Liver (tissue), 9 donors: ENCODE measurements around the gene RALGAPB. TPM values are rescaled to one million over a fixed set of nuclear protein-coding genes. Genes with fewer than 3 reads are reported as not detected.

Source experiments
- DNase-seq: peaks from one replicate; pipeline ENCODE4 v3.0.0-alpha.2; 2017; ENCODE audit warnings: low spot score
- H3K27ac ChIP-seq, 2 donors: one replicate each; pipeline ENCODE4 v1.7.0; 2013; ENCODE audit warnings: inconsistent platforms in 2 of 2, low read length in 2 of 2, control low read depth in 1 of 2, low read depth in 1 of 2, mild to moderate bottlenecking in 1 of 2
- H3K27me3 ChIP-seq, 4 donors: one replicate each; pipeline versions ENCODE4 v1.6.1 to v1.7.0; 2013; ENCODE audit warnings: low read length in 3 of 4, inconsistent platforms in 1 of 4, mild to moderate bottlenecking in 1 of 4, moderate library complexity in 1 of 4; ENCODE audit not compliant: control insufficient read depth in 4 of 4, insufficient read depth in 4 of 4
- H3K36me3 ChIP-seq, 4 donors: one replicate each; pipeline versions ENCODE4 v1.6.1 to v1.7.0; 2013; ENCODE audit warnings: low read length in 3 of 4, mild to moderate bottlenecking in 3 of 4, low read depth in 1 of 4, moderate library complexity in 1 of 4; ENCODE audit not compliant: control insufficient read depth in 4 of 4, insufficient read depth in 3 of 4
- H3K4me1 ChIP-seq, 4 donors: one replicate each; pipeline versions ENCODE4 v1.6.1 to v1.7.0; 2013; ENCODE audit warnings: low read length in 3 of 4, mild to moderate bottlenecking in 3 of 4, moderate library complexity in 1 of 4; ENCODE audit not compliant: control insufficient read depth in 4 of 4, insufficient read depth in 4 of 4
- H3K4me3 ChIP-seq, 3 donors: one replicate each; pipeline versions ENCODE4 v1.6.1 to v1.7.0; 2013; ENCODE audit warnings: low read length in 3 of 3, control low read depth in 1 of 3, low read depth in 1 of 3, mild to moderate bottlenecking in 1 of 3
- H3K9ac ChIP-seq, 2 donors: one replicate each; pipeline ENCODE4 v1.7.0; 2013; ENCODE audit warnings: low read length in 2 of 2, mild to moderate bottlenecking in 2 of 2, moderate library complexity in 2 of 2, control low read depth in 1 of 2, low read depth in 1 of 2
- H3K9me3 ChIP-seq, 4 donors: one replicate each; pipeline versions ENCODE4 v1.6.1 to v1.7.0; 2013; ENCODE audit warnings: low read length in 3 of 4; ENCODE audit not compliant: control insufficient read depth in 4 of 4
- ATF3 ChIP-seq: IDR thresholded peaks from 2 replicates; pipeline ENCODE4 v1.6.1; 2016; ENCODE audit warnings: antibody characterized with exemption
- CTCF ChIP-seq: fragments of 150-350 bp; IDR thresholded peaks from 2 replicates; pipeline ENCODE4 v1.5.1; 2017; ENCODE audit warnings: improper control_type of control experiment, low read depth, low read length; ENCODE audit not compliant: missing input control
- EGR1 ChIP-seq, 2 donors: IDR thresholded peaks; 2 replicates each; pipeline ENCODE4 v1.6.1; 2016 to 2018; ENCODE audit warnings: antibody characterized with exemption in 2 of 2, low read depth in 2 of 2
- FOXA1 ChIP-seq: IDR thresholded peaks from 2 replicates; pipeline ENCODE4 v1.6.1; 2016; ENCODE audit warnings: antibody characterized with exemption
- FOXA2 ChIP-seq: IDR thresholded peaks from 2 replicates; pipeline ENCODE4 v1.6.1; 2016; ENCODE audit warnings: antibody characterized with exemption
- GABPA ChIP-seq, 2 donors: IDR thresholded peaks in 1 of 2; conservative IDR thresholded peaks in 1 of 2; 2 replicates each; pipeline ENCODE4 v1.6.1; 2016; ENCODE audit warnings: antibody characterized with exemption in 2 of 2, mild to moderate bottlenecking in 1 of 2, moderate library complexity in 1 of 2
- HNF4G ChIP-seq: IDR thresholded peaks from 2 replicates; pipeline ENCODE4 v1.6.1; 2016; ENCODE audit warnings: antibody characterized with exemption
- JUND ChIP-seq, 2 donors: IDR thresholded peaks; 2 replicates each; pipeline ENCODE4 v1.6.1; 2016; ENCODE audit warnings: antibody characterized with exemption in 2 of 2
- NR2F2 ChIP-seq: IDR thresholded peaks from 2 replicates; pipeline ENCODE4 v1.6.1; 2016; ENCODE audit warnings: antibody characterized with exemption
- RAD21 ChIP-seq, 2 donors: IDR thresholded peaks; 2 replicates each; pipeline ENCODE4 v1.6.1; 2016; ENCODE audit warnings: antibody characterized with exemption in 2 of 2, mild to moderate bottlenecking in 2 of 2
- REST ChIP-seq: IDR thresholded peaks from 2 replicates; pipeline ENCODE4 v1.6.1; 2016; ENCODE audit warnings: antibody characterized with exemption, mild to moderate bottlenecking
- RXRA ChIP-seq, 2 donors: IDR thresholded peaks; 2 replicates each; pipeline ENCODE4 v1.6.1; 2017 to 2018; ENCODE audit warnings: antibody characterized with exemption in 2 of 2, mild to moderate bottlenecking in 1 of 2
- SP1 ChIP-seq: IDR thresholded peaks from 2 replicates; pipeline ENCODE4 v1.6.1; 2018; ENCODE audit warnings: antibody characterized with exemption, mild to moderate bottlenecking
- TAF1 ChIP-seq: conservative IDR thresholded peaks from 2 replicates; pipeline ENCODE4 v1.6.1; 2016; ENCODE audit warnings: antibody characterized with exemption, mild to moderate bottlenecking
- ZBTB33 ChIP-seq: IDR thresholded peaks from 2 replicates; pipeline ENCODE4 v1.6.1; 2016; ENCODE audit warnings: antibody characterized with exemption
- WGBS: extraction: QIAGEN DNeasy Blood & Tissue Kit; methylation state at CpG from one replicate; pipeline ENCODE4 v1.1.7; 2013; 5-methylcytosine and 5-hydroxymethylcytosine counted together
- polyA plus RNA-seq, 2 donors: library from polyadenylated mRNA; stranded (reverse) in 1 of 2; unstranded in 1 of 2; fragments of 200-250 nt in 1 of 2; fragments of >200 nt in 1 of 2; fragmentation: Nextera tagmentation in 1 of 2; extraction: Ambion mirVana in 1 of 2; gene quantifications; one replicate each; pipeline versions ENCODE4 v1.2.1 to v1.2.3, GENCODE V29; 2013 to 2015
- total RNA-seq, 2 donors: library from RNA; depleted of rRNA; stranded (reverse); fragments of >200 nt; gene quantifications; one replicate each; pipeline ENCODE4 v1.2.3, GENCODE V29; 2014
- donor health status: healthy.
- donor health status: healthy.
- donor health status: healthy.
- donor health status: healthy.
- donor health status: healthy.

Gene RALGAPB
- total and polyA plus RNA-seq, 4 donors, result 4.3 to 19.7 (median 9.5) TPM

GRCh38 chr20:38479596-38479995, 7.0 kb downstream of the RALGAPB start:
- no peak overlapping the region for H3K27ac ChIP-seq
- no peak for DNase-seq
- H3K4me3 ChIP-seq, result no peak overlapping the region
- TF ChIP-seq FOXA2, result no peak
- no peak for TF ChIP-seq ZBTB33
- no peak for TF ChIP-seq FOXA1
- no peak for TF ChIP-seq GABPA (IDR thresholded peaks at IDR 0.05 in 1 of 2, conservative IDR thresholded peaks at IDR 0.05 in 1 of 2)
- no peak for TF ChIP-seq ATF3
- TF ChIP-seq RXRA (IDR thresholded peaks at IDR 0.05), result no peak
- TF ChIP-seq NR2F2, result no peak
- no peak for TF ChIP-seq SP1
- TF ChIP-seq EGR1 (IDR thresholded peaks at IDR 0.05; ENCODE audit: low read depth in 2 of 2), result no peak
- no peak for TF ChIP-seq CTCF
- no peak for TF ChIP-seq HNF4G
- TF ChIP-seq JUND (IDR thresholded peaks at IDR 0.05), result no peak
- TF ChIP-seq TAF1, result no peak
- no peak for TF ChIP-seq RAD21 (IDR thresholded peaks at IDR 0.05)
- H3K9ac ChIP-seq, result no peak overlapping the region
- peaks cover 0 to 4% (median 2%) of the 10 kb centered on the region in 4 donors for H3K36me3 ChIP-seq
- H3K4me1 ChIP-seq, result peaks cover 0 to under 1% (median under 1%) of the 10 kb centered on the region in 4 donors
- no peaks in the 10 kb centered on the region for H3K27me3 ChIP-seq
- no peaks in the 10 kb centered on the region for H3K9me3 ChIP-seq
- WGBS, result 95% methylated on average over 2 of the region's 2 CpGs

- no peak overlapping the region for H3K27ac ChIP-seq
- TF ChIP-seq RXRA (IDR thresholded peaks at IDR 0.05), result no peak
- no peak for TF ChIP-seq ATF3
- no peak for TF ChIP-seq GABPA (IDR thresholded peaks at IDR 0.05 in 1 of 2, conservative IDR thresholded peaks at IDR 0.05 in 1 of 2)
- TF ChIP-seq HNF4G, result no peak
- no peak for TF ChIP-seq NR2F2
- no peak for TF ChIP-seq REST
- no peaks in the 10 kb centered on the region for H3K27me3 ChIP-seq
- H3K4me1 ChIP-seq, result no peaks in the 10 kb centered on the region
- no peak for DNase-seq
- H3K4me3 ChIP-seq, result no peak overlapping the region
- H3K9me3 ChIP-seq, result no peaks in the 10 kb centered on the region
- H3K9ac ChIP-seq, result no peak overlapping the region
- peaks cover 3 to 20% (median 17%) of the 10 kb centered on the region in 4 donors for H3K36me3 ChIP-seq
Measured at GRCh38 chr20:38485041-38485440, 12.4 kb downstream of the RALGAPB start.
